ENCODE data around the gene EEF2KMT.

DNA sequence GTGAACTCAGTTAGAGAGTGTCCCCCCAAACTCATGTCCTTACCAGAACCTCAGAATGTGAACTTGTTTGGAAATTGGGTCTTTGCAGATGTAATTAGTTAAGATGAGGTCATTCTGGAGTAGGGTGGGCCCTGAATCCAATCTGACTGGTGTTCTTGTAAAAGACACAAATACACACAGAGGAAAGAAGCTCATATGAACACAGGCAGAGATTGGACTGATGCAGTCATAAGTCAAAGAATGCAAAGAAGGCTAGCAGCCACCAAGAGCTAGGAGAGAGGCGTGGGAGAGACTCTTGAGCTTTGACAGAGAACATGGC lies 61.7 kb downstream of the EEF2KMT start:
- no peak for TF ChIP-seq POLR2AphosphoS5 (IDR thresholded peaks at IDR 0.05)
- TF ChIP-seq, protein P1, sequence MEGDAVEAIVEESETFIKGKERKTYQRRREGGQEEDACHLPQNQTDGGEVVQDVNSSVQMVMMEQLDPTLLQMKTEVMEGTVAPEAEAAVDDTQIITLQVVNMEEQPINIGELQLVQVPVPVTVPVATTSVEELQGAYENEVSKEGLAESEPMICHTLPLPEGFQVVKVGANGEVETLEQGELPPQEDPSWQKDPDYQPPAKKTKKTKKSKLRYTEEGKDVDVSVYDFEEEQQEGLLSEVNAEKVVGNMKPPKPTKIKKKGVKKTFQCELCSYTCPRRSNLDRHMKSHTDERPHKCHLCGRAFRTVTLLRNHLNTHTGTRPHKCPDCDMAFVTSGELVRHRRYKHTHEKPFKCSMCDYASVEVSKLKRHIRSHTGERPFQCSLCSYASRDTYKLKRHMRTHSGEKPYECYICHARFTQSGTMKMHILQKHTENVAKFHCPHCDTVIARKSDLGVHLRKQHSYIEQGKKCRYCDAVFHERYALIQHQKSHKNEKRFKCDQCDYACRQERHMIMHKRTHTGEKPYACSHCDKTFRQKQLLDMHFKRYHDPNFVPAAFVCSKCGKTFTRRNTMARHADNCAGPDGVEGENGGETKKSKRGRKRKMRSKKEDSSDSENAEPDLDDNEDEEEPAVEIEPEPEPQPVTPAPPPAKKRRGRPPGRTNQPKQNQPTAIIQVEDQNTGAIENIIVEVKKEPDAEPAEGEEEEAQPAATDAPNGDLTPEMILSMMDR (IDR thresholded peaks at IDR 0.05), result no peak
